Eye (tissue), 1 donor: ENCODE measurements around the gene SHOC2.

Experiments used
- DNase-seq: peaks from one replicate; pipeline ENCODE4 v3.0.0-alpha.2; 2015

The SHOC2 gene

GRCh38 chr10:110919349-110919931 lies at the start of gene SHOC2:
TSS of gene SHOC2 (plus strand) at chr10:110919604. CDS start at chr10:110964359, 44,755 bp downstream.
- no peak for DNase-seq

- no peak for DNase-seq
Observed at GRCh38 chr10:110870823-110871297, 48.5 kb upstream of the SHOC2 start.

- peak; percentile 100 for DNase-seq
Observed at GRCh38 chr10:110871298-110872084, 47.9 kb upstream of the SHOC2 start, which contains the start of gene PDCD4. TSS of gene PDCD4 (plus strand) at chr10:110871928. CDS start at chr10:110876028, 4,100 bp downstream.

- peak; percentile 95 for DNase-seq
Observed at GRCh38 chr10:110872145-110872983, 47.0 kb upstream of the SHOC2 start.

GRCh38 chr10:110872984-110873923 lies 46.1 kb upstream of the SHOC2 start:
- DNase-seq, result peak; percentile 74

GRCh38 chr10:110873951-110874350 lies 45.5 kb upstream of the SHOC2 start:
- DNase-seq, result no peak

- no peak for DNase-seq
Observed at GRCh38 chr10:110876000-110876399, 43.4 kb upstream of the SHOC2 start.

DNA sequence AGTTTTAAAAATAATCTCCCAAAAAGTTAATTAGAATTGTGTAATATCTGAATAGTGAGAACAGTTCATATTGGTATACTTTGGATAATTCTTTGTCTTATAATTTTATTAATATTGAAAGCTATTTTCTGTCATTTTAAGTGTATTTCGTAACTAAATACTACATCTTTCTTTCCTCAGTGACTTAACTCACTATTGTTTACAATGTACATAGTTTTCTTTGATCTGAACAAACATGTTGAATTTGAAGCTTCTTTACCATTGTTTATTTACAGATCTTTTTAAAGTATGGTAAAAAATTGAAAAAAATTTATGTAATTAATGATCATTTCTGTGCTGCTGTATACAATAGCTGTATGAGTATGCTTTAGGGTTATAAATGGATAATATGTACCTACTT lies 42.6 kb upstream of the SHOC2 start:
- no peak for DNase-seq

DNA sequence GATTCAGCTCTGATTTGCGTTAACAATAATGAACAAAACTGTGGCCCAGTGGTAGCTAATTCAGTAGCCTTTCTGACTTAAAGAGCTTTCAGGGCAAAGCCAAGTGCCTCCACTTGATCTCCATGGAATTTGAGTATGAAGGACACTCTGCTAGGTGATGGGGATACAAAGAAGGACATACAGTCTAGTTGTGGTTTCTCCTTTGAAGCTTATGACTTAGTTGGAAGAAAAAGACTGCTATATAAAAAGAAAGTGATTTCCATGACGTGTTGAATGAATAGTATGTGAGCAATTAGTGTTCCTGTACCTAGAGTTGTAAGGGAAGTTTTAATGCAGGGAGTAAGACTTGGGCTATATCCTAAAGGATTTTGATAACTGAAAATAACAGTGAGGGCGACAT lies 39.4 kb upstream of the SHOC2 start:
- no peak for DNase-seq

GRCh38 chr10:110881247-110881646 lies 38.2 kb upstream of the SHOC2 start:
- DNase-seq, result no peak

GRCh38 chr10:110881905-110882304 lies 37.5 kb upstream of the SHOC2 start:
- no peak for DNase-seq

- no peak for DNase-seq
Observed at GRCh38 chr10:110883924-110884323, 35.5 kb upstream of the SHOC2 start.

DNA sequence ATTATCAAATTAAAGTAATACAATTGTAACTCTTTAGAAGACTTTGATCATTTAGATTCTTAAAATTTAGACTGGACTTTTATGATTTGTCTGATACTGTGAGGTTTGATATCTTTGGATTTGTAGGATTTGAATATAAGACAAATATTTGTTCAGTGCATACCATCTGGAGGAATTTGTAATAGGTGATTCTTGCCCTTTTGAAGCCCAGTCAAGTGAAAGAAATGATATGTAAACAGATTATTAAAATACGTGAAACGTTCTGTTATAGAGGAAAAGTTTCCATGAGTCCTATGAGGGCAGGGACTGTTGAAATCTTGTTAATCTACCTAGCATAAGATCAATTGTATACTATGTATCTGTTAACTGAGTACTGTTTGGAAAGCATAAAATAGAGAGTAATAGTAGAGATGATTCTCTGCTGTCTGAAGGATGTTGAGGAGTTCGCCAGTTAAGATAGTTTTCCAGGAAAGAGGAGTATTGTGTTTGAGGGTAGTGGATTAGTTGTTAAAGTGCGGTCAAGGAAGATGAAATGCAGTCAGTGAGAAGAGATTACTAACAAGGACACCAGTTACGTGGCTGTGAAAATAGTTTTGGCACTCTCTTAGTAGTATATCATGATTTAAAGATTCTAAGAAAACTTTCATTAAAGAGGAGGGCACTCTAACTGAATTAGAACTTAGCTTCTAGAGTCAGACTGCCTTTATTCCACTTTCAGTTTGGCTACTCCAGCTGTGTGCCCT lies 33.3 kb upstream of the SHOC2 start:
- no peak for DNase-seq

- DNase-seq, result no peak
Observed at GRCh38 chr10:110887560-110887959, 31.8 kb upstream of the SHOC2 start.

DNA sequence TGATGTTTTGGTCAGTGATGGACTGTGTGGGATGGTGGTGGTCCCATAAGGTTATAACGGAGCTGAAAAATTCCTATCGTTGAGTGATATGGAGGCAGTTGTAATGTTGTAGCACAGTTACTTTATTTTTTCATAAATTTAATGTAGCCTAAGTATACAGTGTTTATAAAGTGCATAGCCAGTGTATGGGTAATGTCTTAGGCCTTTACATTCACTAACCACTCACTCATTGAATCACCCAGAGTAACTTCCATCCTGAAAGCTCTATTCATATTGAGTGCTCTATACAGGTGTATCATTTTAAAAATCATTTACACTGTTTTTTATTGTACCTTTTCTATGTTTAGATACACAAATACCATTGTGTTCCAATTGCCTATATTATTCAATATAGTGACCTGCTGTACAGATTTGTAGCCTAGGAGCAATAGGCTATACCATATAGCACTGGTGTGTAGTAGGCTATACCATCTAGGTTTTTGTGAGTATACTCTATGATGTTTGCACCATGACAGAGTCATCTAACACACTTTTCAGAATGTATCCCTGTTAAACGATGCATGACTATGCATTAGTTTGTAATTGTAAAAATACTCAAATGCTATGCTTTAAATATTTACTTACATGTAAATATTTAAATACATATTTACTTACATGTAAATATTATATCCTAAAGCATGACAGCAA lies 26.7 kb upstream of the SHOC2 start:
- no peak for DNase-seq

DNA sequence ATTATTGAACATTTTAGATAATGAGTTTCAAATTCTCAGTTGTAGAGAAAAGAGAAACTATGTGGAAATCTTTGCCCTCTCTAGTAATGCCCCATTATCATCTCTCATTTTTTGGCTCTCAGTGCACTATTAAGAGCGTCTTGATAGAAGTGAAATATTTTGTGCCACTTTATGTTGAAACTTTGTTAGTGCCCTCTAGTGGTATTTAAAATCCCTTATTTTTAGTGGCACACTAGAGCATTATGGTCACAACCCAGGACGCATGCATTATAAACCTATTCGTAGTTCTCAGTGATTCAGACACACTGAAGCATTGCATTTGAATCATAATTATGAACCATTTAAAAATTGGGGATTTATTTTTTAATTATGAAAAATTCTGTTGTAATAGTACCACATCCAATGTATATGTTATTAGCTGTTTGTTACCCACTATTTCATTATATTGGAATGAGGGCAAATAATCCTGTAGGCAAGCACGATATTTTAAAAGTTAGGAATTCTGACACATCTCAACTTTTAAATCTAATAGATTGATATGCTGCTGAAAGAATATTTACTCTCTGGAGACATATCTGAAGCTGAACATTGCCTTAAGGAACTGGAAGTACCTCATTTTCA lies 25.7 kb upstream of the SHOC2 start:
- peak; percentile 77 for DNase-seq

DNA sequence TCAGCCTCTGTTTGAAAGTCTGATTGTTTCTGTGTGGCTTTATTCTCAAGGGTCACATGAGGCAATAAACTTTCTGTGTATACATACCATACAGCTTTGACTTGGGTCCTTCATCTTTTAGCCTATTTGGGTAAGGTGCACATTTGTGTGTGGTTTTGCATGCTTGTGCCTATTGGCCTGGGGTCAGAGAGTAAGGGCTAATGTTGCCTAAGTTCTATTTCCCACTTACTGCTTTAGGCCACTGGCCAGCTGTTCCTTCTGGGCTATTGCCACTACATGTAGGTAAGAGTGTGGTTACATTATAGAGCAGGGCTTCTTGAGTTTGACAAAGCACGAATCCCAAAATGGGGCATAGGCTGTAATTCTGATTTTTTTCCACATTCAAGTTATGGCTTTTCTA lies 22.2 kb upstream of the SHOC2 start:
- no peak for DNase-seq

DNA sequence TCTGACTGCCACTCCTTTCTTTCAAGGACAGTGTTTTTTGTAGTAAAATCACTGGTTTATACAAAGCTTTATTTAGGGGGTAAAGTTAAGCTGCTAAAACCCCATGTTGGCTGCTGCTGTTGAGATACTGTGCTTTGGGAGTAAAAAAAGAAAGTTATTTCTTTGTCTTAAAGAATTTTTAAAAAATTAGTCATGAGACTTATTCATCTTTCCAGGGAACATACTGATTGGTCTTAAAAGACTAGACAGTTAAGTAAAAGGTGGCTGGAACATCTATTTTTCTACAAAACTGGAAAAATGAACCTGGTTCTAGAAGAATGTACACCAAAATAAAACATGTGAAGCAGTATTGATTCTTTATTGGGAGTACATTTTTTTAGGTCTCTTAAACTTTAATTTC lies 21.0 kb upstream of the SHOC2 start:
- DNase-seq, result no peak

DNA sequence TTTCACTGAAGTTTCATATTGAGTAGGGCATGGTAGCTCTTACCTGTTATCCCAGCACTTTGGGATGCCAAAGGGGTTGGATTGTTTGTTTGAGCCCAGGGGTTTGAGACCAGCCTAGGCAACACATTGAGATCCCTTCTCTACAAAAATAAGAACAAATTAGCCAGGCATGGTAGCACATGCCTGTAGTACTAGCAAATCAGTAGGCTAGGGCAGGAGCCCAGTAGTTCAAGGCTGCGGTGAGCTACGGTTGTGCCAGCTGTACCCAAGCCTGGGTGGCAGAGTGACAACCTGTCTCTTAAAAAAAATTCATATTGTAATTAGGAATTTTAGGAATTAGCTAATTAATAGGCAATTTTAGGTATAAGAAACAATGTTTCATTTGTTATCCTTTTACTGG lies 18.4 kb upstream of the SHOC2 start:
- no peak for DNase-seq
